Naive thymus-derived CD4-positive, alpha-beta T cell (primary cell): Measurements from ENCODE around the gene TMEM38A. TPM values are rescaled to one million over a fixed set of nuclear protein-coding genes. Genes with fewer than 3 reads are reported as not detected.
"Not testable (repeated sequence)": the region's sequence is repeated elsewhere in the genome, so short reads cannot be mapped to it uniquely, and the experiment has no call there.

ENCODE experiments used
- ATAC-seq: fragments of 150-1000 bp; cut with Tn5 transposase; 2 replicates; pipeline ENCODE4 v1.10.0; 2021; ENCODE audit warnings: mild to moderate bottlenecking, moderate library complexity
- CTCF ChIA-PET: fragments of 350-600 bp; sonication (Branson Sonifier 250); formaldehyde crosslinking; loops from one replicate; lab custom pipeline; 2021; ENCODE audit warnings: antibody characterized with exemption; lab: Charles Lee
- POLR2A ChIA-PET: fragments of 350-600 bp; sonication (Branson Sonifier 250); formaldehyde crosslinking; loops from one replicate; lab custom pipeline; 2021; ENCODE audit warnings: antibody characterized with exemption, inconsistent platforms; lab: Charles Lee
- DNase-seq, 9 donors: peaks; one replicate each; pipeline versions ENCODE4 v3.0.0 to v3.0.0-alpha.2; 2020 to 2022; ENCODE audit warnings: mixed read lengths in 1 of 9
- H3K27ac ChIP-seq: one replicate; pipeline ENCODE4 v1.7.0; 2013; ENCODE audit warnings: mild to moderate bottlenecking, low read depth, low read length, moderate library complexity
- H3K27me3 ChIP-seq, 2 donors: one replicate each; pipeline ENCODE4 v1.7.0; 2013; ENCODE audit warnings: low read length in 2 of 2, mild to moderate bottlenecking in 2 of 2, moderate library complexity in 2 of 2; ENCODE audit not compliant: control insufficient read depth in 2 of 2, insufficient read depth in 2 of 2
- H3K36me3 ChIP-seq, 3 experiments: 1 replicate in 2 of 3; 2 replicates in 1 of 3; pipeline ENCODE4 v1.7.0; 2013; ENCODE audit warnings: low read length in 3 of 3, mild to moderate bottlenecking in 3 of 3, moderate library complexity in 1 of 3; ENCODE audit not compliant: insufficient read depth in 3 of 3, control insufficient read depth in 2 of 3
- H3K4me1 ChIP-seq, 2 donors: one replicate each; pipeline ENCODE4 v1.7.0; 2013; ENCODE audit warnings: low read length in 2 of 2, mild to moderate bottlenecking in 2 of 2, moderate library complexity in 1 of 2; ENCODE audit not compliant: control insufficient read depth in 2 of 2, insufficient read depth in 2 of 2
- H3K4me3 ChIP-seq: 2 replicates; pipeline ENCODE4 v1.7.0; 2013; ENCODE audit warnings: mild to moderate bottlenecking, low read length
- H3K9me3 ChIP-seq, 3 experiments: 1 replicate in 2 of 3; 2 replicates in 1 of 3; pipeline ENCODE4 v1.7.0; 2013; ENCODE audit warnings: low read length in 3 of 3; ENCODE audit not compliant: control insufficient read depth in 2 of 3
- H3K27ac Mint-ChIP-seq, 9 donors: one replicate each; pipeline ENCODE4 v1.8.0; 2020 to 2022; ENCODE audit warnings: mixed read lengths in 9 of 9, mild to moderate bottlenecking in 8 of 9, moderate library complexity in 5 of 9, inconsistent platforms in 2 of 9
- H3K27me3 Mint-ChIP-seq, 5 donors: one replicate each; pipeline ENCODE4 v1.8.0; 2021 to 2022; ENCODE audit warnings: mixed read lengths in 5 of 5, mild to moderate bottlenecking in 1 of 5
- H3K36me3 Mint-ChIP-seq, 5 donors: one replicate each; pipeline ENCODE4 v1.8.0; 2020 to 2022; ENCODE audit warnings: mixed read lengths in 5 of 5, mild to moderate bottlenecking in 3 of 5, inconsistent platforms in 1 of 5
- H3K4me1 Mint-ChIP-seq, 7 donors: one replicate each; pipeline ENCODE4 v1.8.0; 2020 to 2022; ENCODE audit warnings: mixed read lengths in 7 of 7, mild to moderate bottlenecking in 3 of 7, inconsistent platforms in 1 of 7
- H3K4me3 Mint-ChIP-seq, 10 donors: one replicate each; pipeline ENCODE4 v1.8.0; 2020 to 2022; ENCODE audit warnings: mild to moderate bottlenecking in 10 of 10, mixed read lengths in 10 of 10, moderate library complexity in 6 of 10, inconsistent platforms in 2 of 10
- H3K9me3 Mint-ChIP-seq, 11 donors: one replicate each; pipeline ENCODE4 v1.8.0; 2020 to 2022; ENCODE audit warnings: mixed read lengths in 11 of 11, mild to moderate bottlenecking in 4 of 11, inconsistent platforms in 1 of 11, moderate library complexity in 1 of 11
- intact Hi-C, 2 donors: fragments of 100-400 bp; cut with micrococcal nuclease; formaldehyde crosslinking; loops; one replicate each; pipeline ENCODE4 v1.15.1; 2023
- polyA plus RNA-seq, 2 donors: library from polyadenylated mRNA; unstranded; fragments of 300-500 nt; fragmentation: Illumina TruSeq; gene quantifications; one replicate each; pipeline ENCODE4 v1.2.3, GENCODE V29; 2021
- total RNA-seq, 6 experiments: library from RNA in 5 of 6; stranded (reverse) in 5 of 6; gene quantifications; 1 replicate in 5 of 6; 2 replicates in 1 of 6; pipeline ENCODE4 v1.2.3 and lab custom pipeline; 2021 to 2026

Gene TMEM38A
- total and polyA plus RNA-seq, 7 experiments from 2014 or later, result 0.27 to 1.4 (median 0.57) TPM

GRCh38 chr19:16673231-16673630 lies 12.3 kb downstream of the TMEM38A start:
- H3K9me3 Mint-ChIP-seq, result no peaks in the 10 kb centered on the region
- no peak overlapping the region for H3K27ac Mint-ChIP-seq
- peaks cover 0 to 4% (median 0%) of the 10 kb centered on the region in 5 donors for H3K36me3 Mint-ChIP-seq
- peaks cover 0 to 3% (median 0%) of the 10 kb centered on the region in 7 donors for H3K4me1 Mint-ChIP-seq
- no peaks in the 10 kb centered on the region for H3K9me3 ChIP-seq
- CTCF ChIA-PET, result no interaction called here
- no peak overlapping the region for H3K27ac ChIP-seq
- intact Hi-C loops, result no loop called here
- no peak for DNase-seq
- H3K27me3 Mint-ChIP-seq, result no peaks in the 10 kb centered on the region
- H3K36me3 ChIP-seq, result no peaks in the 10 kb centered on the region
- no peak for ATAC-seq
- H3K27me3 ChIP-seq, result no peaks in the 10 kb centered on the region
- H3K4me1 ChIP-seq, result no peaks in the 10 kb centered on the region
- no peak overlapping the region for H3K4me3 Mint-ChIP-seq
- H3K4me3 ChIP-seq, result no peak overlapping the region
- POLR2A ChIA-PET, result no interaction called here

GRCh38 chr19:16673839-16674238 lies 12.9 kb downstream of the TMEM38A start:
- H3K4me3 Mint-ChIP-seq, H3K27ac Mint-ChIP-seq, H3K4me1 ChIP-seq, H3K9me3 Mint-ChIP-seq, CTCF ChIA-PET, H3K27me3 Mint-ChIP-seq, ATAC-seq, intact Hi-C loops, H3K9me3 ChIP-seq, H3K4me1 Mint-ChIP-seq, POLR2A ChIA-PET, DNase-seq, H3K36me3 ChIP-seq, H3K4me3 ChIP-seq, H3K27me3 ChIP-seq, H3K36me3 Mint-ChIP-seq, H3K27ac ChIP-seq: not testable (repeated sequence)

- no peak overlapping the region for H3K27ac ChIP-seq
- peaks cover 0 to 3% (median 0%) of the 10 kb centered on the region in 7 donors for H3K4me1 Mint-ChIP-seq
- peaks cover 0 to 6% (median 0%) of the 10 kb centered on the region in 3 experiments for H3K9me3 ChIP-seq
- intact Hi-C loops, result no loop called here
- peaks cover 2 to 8% (median 3%) of the 10 kb centered on the region in 5 donors for H3K36me3 Mint-ChIP-seq
- H3K27me3 Mint-ChIP-seq, result no peaks in the 10 kb centered on the region
- no peak overlapping the region for H3K27ac Mint-ChIP-seq
- H3K4me3 Mint-ChIP-seq, result no peak overlapping the region
- H3K27me3 ChIP-seq, result no peaks in the 10 kb centered on the region
- ChIA-PET CTCF (no interaction called here), POLR2A (no interaction called here)
- H3K4me1 ChIP-seq, result no peaks in the 10 kb centered on the region
- H3K36me3 ChIP-seq, result no peaks in the 10 kb centered on the region
- DNase-seq (no peak), ATAC-seq (no peak)
- no peak overlapping the region for H3K4me3 ChIP-seq
- peaks cover 0 to 12% (median 3%) of the 10 kb centered on the region in 11 donors for H3K9me3 Mint-ChIP-seq
These were observed 15.3 kb downstream of the TMEM38A start for GRCh38 chr19:16676101-16676798.

- no peak overlapping the region for H3K27ac ChIP-seq
- Mint-ChIP-seq H3K4me3 (no peak overlapping the region), H3K27ac (no peak overlapping the region), H3K9me3 (peaks cover 0 to 18% (median 5%) of the 10 kb centered on the region in 11 donors), H3K4me1 (peaks cover 0 to under 1% (median 0%) of the 10 kb centered on the region in 7 donors), H3K36me3 (peaks cover 3 to 13% (median 8%) of the 10 kb centered on the region in 5 donors), H3K27me3 (no peaks in the 10 kb centered on the region)
- intact Hi-C loops, result no loop called here
- ATAC-seq (no peak), DNase-seq (no peak)
- ChIA-PET CTCF (no interaction called here), POLR2A (no interaction called here)
- peaks cover 0 to 11% (median 0%) of the 10 kb centered on the region in 3 experiments for H3K9me3 ChIP-seq
- H3K27me3 ChIP-seq, result no peaks in the 10 kb centered on the region
- H3K4me1 ChIP-seq, result no peaks in the 10 kb centered on the region
- H3K36me3 ChIP-seq, result no peaks in the 10 kb centered on the region
- H3K4me3 ChIP-seq, result no peak overlapping the region
These were observed 16.1 kb downstream of the TMEM38A start for GRCh38 chr19:16677055-16677454.

- POLR2A ChIA-PET, result no interaction called here
- Histone ChIP-seq H3K9me3 (peaks cover 0 to 11% (median 0%) of the 10 kb centered on the region in 3 experiments), H3K27me3 (no peaks in the 10 kb centered on the region), H3K36me3 (no peaks in the 10 kb centered on the region), H3K27ac (no peak overlapping the region), H3K4me1 (no peaks in the 10 kb centered on the region), H3K4me3 (no peak overlapping the region)
- Mint-ChIP-seq H3K36me3 (peaks cover 3 to 13% (median 8%) of the 10 kb centered on the region in 5 donors), H3K4me3 (no peak overlapping the region), H3K27ac (no peak overlapping the region), H3K27me3 (no peaks in the 10 kb centered on the region), H3K9me3 (peaks cover 0 to 18% (median 5%) of the 10 kb centered on the region in 11 donors), H3K4me1 (no peaks in the 10 kb centered on the region)
- ATAC-seq (no peak), DNase-seq (no peak)
- intact Hi-C loops, result no loop called here
- CTCF ChIA-PET, result interaction anchor here (0.8 kb wide), 1 partner anchor 1311 kb away, joined by 3 read pairs; no protein-coding TSS in a partner anchor
These were observed 17.6 kb downstream of the TMEM38A start for GRCh38 chr19:16678498-16678897.

GRCh38 chr19:16679811-16680210 lies 18.9 kb downstream of the TMEM38A start:
- peaks cover 3 to 13% (median 8%) of the 10 kb centered on the region in 5 donors for H3K36me3 Mint-ChIP-seq

GRCh38 chr19:16682539-16682938 lies 21.6 kb downstream of the TMEM38A start:
- Histone ChIP-seq H3K36me3 (no peaks in the 10 kb centered on the region), H3K4me1 (no peaks in the 10 kb centered on the region), H3K27ac (no peak overlapping the region), H3K27me3 (no peaks in the 10 kb centered on the region), H3K9me3 (peaks cover 0 to 11% (median 0%) of the 10 kb centered on the region in 3 experiments), H3K4me3 (no peak overlapping the region)
- DNase-seq (no peak), ATAC-seq (no peak)
- H3K4me1 Mint-ChIP-seq, result no peaks in the 10 kb centered on the region
- intact Hi-C loops, result no loop called here
- H3K27me3 Mint-ChIP-seq, result no peaks in the 10 kb centered on the region
- H3K4me3 Mint-ChIP-seq, result no peak overlapping the region
- H3K27ac Mint-ChIP-seq, result peak overlapping the region in 1 of 9 donors; percentile 77
- H3K36me3 Mint-ChIP-seq, result peaks cover 3 to 13% (median 8%) of the 10 kb centered on the region in 5 donors
- POLR2A ChIA-PET, result no interaction called here
- CTCF ChIA-PET, result no interaction called here
- H3K9me3 Mint-ChIP-seq, result peaks cover 0 to 18% (median 5%) of the 10 kb centered on the region in 11 donors

More at GRCh38 chr19:16679811-16680210, 18.9 kb downstream of the TMEM38A start:
- no peak for DNase-seq
- Mint-ChIP-seq H3K9me3 (peaks cover 0 to 18% (median 5%) of the 10 kb centered on the region in 11 donors), H3K27ac (no peak overlapping the region), H3K27me3 (no peaks in the 10 kb centered on the region), H3K4me3 (no peak overlapping the region), H3K4me1 (no peaks in the 10 kb centered on the region)
- ChIA-PET POLR2A (no interaction called here), CTCF (interaction anchor here (0.7 kb wide), 1 partner anchor 96 kb away, joined by 3 read pairs; no protein-coding TSS in a partner anchor)
- no peak for ATAC-seq
- intact Hi-C loops, result no loop called here
- H3K36me3 ChIP-seq, result no peaks in the 10 kb centered on the region
- peaks cover 0 to 11% (median 0%) of the 10 kb centered on the region in 3 experiments for H3K9me3 ChIP-seq
- no peaks in the 10 kb centered on the region for H3K27me3 ChIP-seq
- H3K4me1 ChIP-seq, result no peaks in the 10 kb centered on the region
- no peak overlapping the region for H3K4me3 ChIP-seq
- H3K27ac ChIP-seq, result no peak overlapping the region
